Endothelial cell of umbilical vein (primary cell): ENCODE data around the gene RPGRIP1. TPM values are rescaled to one million over a fixed set of nuclear protein-coding genes. Genes with fewer than 3 reads are reported as not detected.

Experiments
- BruUV-seq: library from RNA; stranded (reverse); fragments of 400-500 nt; replicated peaks from 2 replicates; lab custom pipeline; 2021; lab: Mats Ljungman, UMichigan
- CTCF ChIA-PET: fragments of 300-600, 350-600 bp; sonication (Branson Sonifier 250); formaldehyde crosslinking; loops from one replicate; lab custom pipeline; 2021; ENCODE audit warnings: antibody characterized with exemption, inconsistent platforms; lab: Charles Lee
- POLR2A ChIA-PET: fragments of 300-600, 350-600 bp; sonication (Branson Sonifier 250); formaldehyde crosslinking; loops from one replicate; lab custom pipeline; 2021; ENCODE audit warnings: antibody characterized with exemption, inconsistent platforms; lab: Charles Lee
- DNase-seq: peaks from one replicate; pipeline ENCODE4 v3.0.0-alpha.2; 2011; ENCODE audit warnings: low read depth, low spot score
- FAIRE-seq: peaks from 2 replicates; lab custom pipeline; 2011; peaks lifted over from hg19 to GRCh38; lab: Jason Lieb, UNC
- H2AFZ ChIP-seq: 2 replicates; pipeline ENCODE4 v1.6.0; 2012; ENCODE audit warnings: low read depth, low read length, control low read depth, inconsistent platforms
- H3K27ac ChIP-seq: 2 replicates; pipeline ENCODE4 v1.5.1; 2011; ENCODE audit warnings: low read depth, mild to moderate bottlenecking, control low read depth, low read length, moderate library complexity; ENCODE audit not compliant: insufficient read depth
- H3K27me3 ChIP-seq, 2 experiments: 2 replicates each; pipeline versions ENCODE4 v1.6.0 to v1.6.1; 2011; ENCODE audit warnings: low read length in 2 of 2, mixed read lengths in 1 of 2; ENCODE audit not compliant: control insufficient read depth in 2 of 2, insufficient read depth in 2 of 2
- H3K36me3 ChIP-seq, 2 experiments: 2 replicates in 1 of 2; 3 replicates in 1 of 2; pipeline ENCODE4 v1.5.1; 2011; ENCODE audit warnings: low read length in 2 of 2, mild to moderate bottlenecking in 1 of 2, moderate library complexity in 1 of 2; ENCODE audit not compliant: control insufficient read depth in 2 of 2, insufficient read depth in 2 of 2; ENCODE audit errors: extremely low read depth in 1 of 2
- H3K4me1 ChIP-seq: 3 replicates; pipeline ENCODE4 v1.5.1; 2011; ENCODE audit warnings: mild to moderate bottlenecking, low read length; ENCODE audit not compliant: control insufficient read depth, insufficient read depth; ENCODE audit errors: extremely low read depth
- H3K4me2 ChIP-seq: 2 replicates; pipeline ENCODE4 v1.6.1; 2011; ENCODE audit warnings: low read length, control low read depth, mixed read lengths; ENCODE audit not compliant: insufficient read depth
- H3K4me3 ChIP-seq, 3 experiments: fragments of 200-600 bp in 1 of 3; sonication (generic), shearing (Covaris generic) in 1 of 3; replicated peaks in 1 of 3; 2 replicates each; pipeline ENCODE4 v1.5.1; 2011 to 2016; ENCODE audit warnings: control low read depth in 3 of 3, low read length in 3 of 3, mild to moderate bottlenecking in 2 of 3, inconsistent platforms in 1 of 3, low read depth in 1 of 3, moderate library complexity in 1 of 3; ENCODE audit not compliant: insufficient read depth in 1 of 3
- H3K79me2 ChIP-seq: 2 replicates; pipeline ENCODE4 v1.6.0; 2012; ENCODE audit warnings: low read length, inconsistent platforms; ENCODE audit not compliant: control insufficient read depth, insufficient read depth
- H3K9ac ChIP-seq: replicated peaks from 2 replicates; pipeline ENCODE3; 2011; ENCODE audit warnings: low read length, control low read depth; ENCODE audit not compliant: insufficient read depth; ENCODE audit errors: extremely low read depth
- H3K9me1 ChIP-seq: replicated peaks from 3 replicates; pipeline ENCODE4 v1.6.0; 2011; ENCODE audit warnings: mild to moderate bottlenecking, low read length; ENCODE audit not compliant: control insufficient read depth, insufficient read depth; ENCODE audit errors: extremely low read depth
- H3K9me3 ChIP-seq: replicated peaks from 2 replicates; pipeline ENCODE4 v1.5.1; 2012; ENCODE audit warnings: low read length, inconsistent platforms; ENCODE audit not compliant: control insufficient read depth, insufficient read depth
- H4K20me1 ChIP-seq: replicated peaks from 2 replicates; pipeline ENCODE3; 2011; ENCODE audit warnings: mild to moderate bottlenecking, low read length; ENCODE audit not compliant: control insufficient read depth, insufficient read depth; ENCODE audit errors: extremely low read depth
- EZH2 ChIP-seq: IDR thresholded peaks from 2 replicates; pipeline ENCODE4 v1.6.1; 2012; ENCODE audit warnings: borderline replicate concordance, low read depth, mild to moderate bottlenecking, moderate library complexity, low read length, inconsistent platforms; ENCODE audit not compliant: severe bottlenecking
- FOS ChIP-seq: IDR thresholded peaks from 2 replicates; pipeline ENCODE4 v1.6.1; 2011; ENCODE audit warnings: mild to moderate bottlenecking, low read length, moderate library complexity, borderline replicate concordance; ENCODE audit not compliant: insufficient read depth
- GATA2 ChIP-seq: IDR thresholded peaks from 2 replicates; pipeline ENCODE4 v1.7.0; 2011; ENCODE audit warnings: low read depth, mild to moderate bottlenecking, moderate library complexity, mixed read lengths, low read length; ENCODE audit not compliant: insufficient read length, insufficient read depth
- JUN ChIP-seq: IDR thresholded peaks from 2 replicates; pipeline ENCODE4 v1.6.1; 2011; ENCODE audit warnings: borderline replicate concordance, low read depth; ENCODE audit not compliant: insufficient read length, insufficient read depth
- POLR2A ChIP-seq: IDR thresholded peaks from 2 replicates; pipeline ENCODE4 v1.6.1; 2012; ENCODE audit warnings: low read depth, mild to moderate bottlenecking, control low read depth, low read length
- POLR2AphosphoS5 ChIP-seq: IDR thresholded peaks from 2 replicates; pipeline ENCODE4 v1.6.1; 2012; ENCODE audit warnings: low read depth, mild to moderate bottlenecking, control low read depth, low read length, moderate library complexity; ENCODE audit not compliant: insufficient read depth
- dilution Hi-C: fragments of 300-500 bp; cut with MboI; formaldehyde crosslinking; loops from one replicate; pipeline ENCODE4 v1.15.0; 2019; ENCODE audit warnings: low sequenced_read_pairs; ENCODE audit not compliant: extremely low pct_ligation_motif_present
- intact Hi-C: fragments of 100-400 bp; cut with micrococcal nuclease; formaldehyde crosslinking; loops from one replicate; pipeline ENCODE4 v1.10.0; 2022
- polyA plus RNA-seq, 4 experiments: library from polyadenylated mRNA; depleted of rRNA in 3 of 4; stranded (reverse) in 3 of 4; unstranded in 1 of 4; fragments of >200 nt; gene quantifications; 2 replicates each; pipeline versions ENCODE4 v1.2.1 to v1.2.3, GENCODE V29; 2011 to 2012; ENCODE audit warnings: missing spikeins in 1 of 4
- total RNA-seq: library from RNA; stranded (reverse); gene quantifications from 2 replicates; pipeline ENCODE4 v1.2.3, GENCODE V29; 2021
- TF ChIP-seq, protein P1 (sequence below), 2 donors: IDR thresholded peaks; 1 replicate in 1 of 2; 2 replicates in 1 of 2; pipeline ENCODE4 v1.5.1; 2011; ENCODE audit warnings: low read length in 2 of 2, mild to moderate bottlenecking in 2 of 2, moderate library complexity in 2 of 2, control low read depth in 1 of 2, inconsistent platforms in 1 of 2, low read depth in 1 of 2; ENCODE audit not compliant: insufficient read depth in 1 of 2; ENCODE audit errors: extremely low read depth in 1 of 2
- TF ChIP-seq, protein P2 (sequence below): IDR thresholded peaks from 2 replicates; pipeline ENCODE4 v1.6.1; 2011; ENCODE audit not compliant: insufficient read depth, insufficient read length

The RPGRIP1 gene
- total and polyA plus RNA-seq, 2 donors (not counting 3 experiments of a cell fraction or from before 2014, with no cell fraction given), result not detected

GRCh38 chr14:21322716-21323115 lies 42.8 kb downstream of the RPGRIP1 start:
- no peak overlapping the region for H3K4me2 ChIP-seq
- H3K4me3 ChIP-seq, result no peak overlapping the region
- H3K36me3 ChIP-seq, result no peaks in the 10 kb centered on the region
- H3K4me1 ChIP-seq, result no peaks in the 10 kb centered on the region
- peaks cover 4 to 9% of the 10 kb centered on the region in 2 experiments for H3K27me3 ChIP-seq
- H2AFZ ChIP-seq, result no peak overlapping the region
- dilution Hi-C loops, result no loop called here
- FAIRE-seq, result no peak
- no TSS peak for BruUV-seq
- H3K9me1 ChIP-seq, result no peaks in the 10 kb centered on the region
- H4K20me1 ChIP-seq, result no peaks in the 10 kb centered on the region
- DNase-seq, result no peak
- no peaks in the 10 kb centered on the region for H3K9me3 ChIP-seq
- no peak overlapping the region for H3K9ac ChIP-seq
- TF ChIP-seq EZH2 (no peak), JUN (no peak), POLR2AphosphoS5 (no peak), GATA2 (no peak), FOS (no peak), POLR2A (no peak)
- TF ChIP-seq, protein P1, sequence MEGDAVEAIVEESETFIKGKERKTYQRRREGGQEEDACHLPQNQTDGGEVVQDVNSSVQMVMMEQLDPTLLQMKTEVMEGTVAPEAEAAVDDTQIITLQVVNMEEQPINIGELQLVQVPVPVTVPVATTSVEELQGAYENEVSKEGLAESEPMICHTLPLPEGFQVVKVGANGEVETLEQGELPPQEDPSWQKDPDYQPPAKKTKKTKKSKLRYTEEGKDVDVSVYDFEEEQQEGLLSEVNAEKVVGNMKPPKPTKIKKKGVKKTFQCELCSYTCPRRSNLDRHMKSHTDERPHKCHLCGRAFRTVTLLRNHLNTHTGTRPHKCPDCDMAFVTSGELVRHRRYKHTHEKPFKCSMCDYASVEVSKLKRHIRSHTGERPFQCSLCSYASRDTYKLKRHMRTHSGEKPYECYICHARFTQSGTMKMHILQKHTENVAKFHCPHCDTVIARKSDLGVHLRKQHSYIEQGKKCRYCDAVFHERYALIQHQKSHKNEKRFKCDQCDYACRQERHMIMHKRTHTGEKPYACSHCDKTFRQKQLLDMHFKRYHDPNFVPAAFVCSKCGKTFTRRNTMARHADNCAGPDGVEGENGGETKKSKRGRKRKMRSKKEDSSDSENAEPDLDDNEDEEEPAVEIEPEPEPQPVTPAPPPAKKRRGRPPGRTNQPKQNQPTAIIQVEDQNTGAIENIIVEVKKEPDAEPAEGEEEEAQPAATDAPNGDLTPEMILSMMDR (IDR thresholded peaks at IDR 0.05; ENCODE audit: extremely low read depth in 1 of 2, insufficient read depth in 1 of 2, low read depth in 1 of 2, low read length in 2 of 2), result no peak
- TF ChIP-seq, protein P2, sequence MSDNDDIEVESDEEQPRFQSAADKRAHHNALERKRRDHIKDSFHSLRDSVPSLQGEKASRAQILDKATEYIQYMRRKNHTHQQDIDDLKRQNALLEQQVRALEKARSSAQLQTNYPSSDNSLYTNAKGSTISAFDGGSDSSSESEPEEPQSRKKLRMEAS, result no peak
- ChIA-PET CTCF (no interaction called here), POLR2A (no interaction called here)
- intact Hi-C loops, result no loop called here
- H3K27ac ChIP-seq, result no peak overlapping the region
- H3K79me2 ChIP-seq, result no peaks in the 10 kb centered on the region
